B cell (primary cell): Measurements from ENCODE around the gene SLC5A10. TPM values are rescaled to one million over a fixed set of nuclear protein-coding genes. Genes with fewer than 3 reads are reported as not detected.

Experiments
- ATAC-seq: fragments of 200-7000 bp; cut with Tn5 transposase; one replicate; pipeline ENCODE4 v1.10.0; 2021; ENCODE audit warnings: low read depth, mild to moderate bottlenecking, moderate number of reproducible peaks, moderate library complexity
- CTCF ChIA-PET: fragments of 350-600 bp; sonication (Branson Sonifier 250); formaldehyde crosslinking; loops from one replicate; lab custom pipeline; 2021; ENCODE audit warnings: antibody characterized with exemption, inconsistent platforms; lab: Charles Lee
- POLR2A ChIA-PET: fragments of 350-600 bp; sonication (Branson Sonifier 250); formaldehyde crosslinking; loops from one replicate; lab custom pipeline; 2021; ENCODE audit warnings: antibody characterized with exemption; lab: Charles Lee
- DNase-seq: peaks from one replicate; pipeline ENCODE4 v3.0.0; 2013
- H2AFZ ChIP-seq: 2 replicates; pipeline ENCODE4 v1.6.1; 2012; ENCODE audit warnings: mild to moderate bottlenecking, low read depth, low read length; ENCODE audit not compliant: insufficient read depth, poor library complexity, severe bottlenecking
- H3K27ac ChIP-seq, 2 donors: 1 replicate in 1 of 2; 2 replicates in 1 of 2; pipeline ENCODE4 v1.5.1; 2012 to 2013; ENCODE audit warnings: low read length in 2 of 2, mild to moderate bottlenecking in 2 of 2, moderate library complexity in 1 of 2
- H3K27me3 ChIP-seq, 4 experiments: fragments of 200-600 bp in 1 of 4; sonication (generic) in 1 of 4; replicated peaks in 1 of 4; 1 replicate in 2 of 4; 2 replicates in 2 of 4; pipeline versions ENCODE4 v1.6.1 to v1.7.0; 2013 to 2016; ENCODE audit warnings: low read length in 3 of 4, mild to moderate bottlenecking in 2 of 4, mixed read lengths in 1 of 4, moderate library complexity in 1 of 4; ENCODE audit not compliant: insufficient read depth in 4 of 4, control insufficient read depth in 3 of 4; ENCODE audit errors: control extremely low read depth in 1 of 4
- H3K36me3 ChIP-seq, 2 experiments: replicated peaks in 1 of 2; 1 replicate in 1 of 2; 2 replicates in 1 of 2; pipeline versions ENCODE4 v1.6.1 to v1.7.1; 2013; ENCODE audit warnings: low read length in 1 of 2; ENCODE audit not compliant: insufficient read depth in 2 of 2, control insufficient read depth in 1 of 2; ENCODE audit errors: control extremely low read depth in 1 of 2, extremely low read depth in 1 of 2
- H3K4me1 ChIP-seq, 2 donors: fragments of 200-600 bp in 1 of 2; sonication (generic) in 1 of 2; 1 replicate in 1 of 2; 2 replicates in 1 of 2; pipeline versions ENCODE4 v1.5.1 to v1.6.1; 2013 to 2017; ENCODE audit warnings: low read length in 2 of 2; ENCODE audit not compliant: control insufficient read depth in 2 of 2, insufficient read depth in 2 of 2
- H3K4me2 ChIP-seq: replicated peaks from 2 replicates; pipeline ENCODE3; 2012; ENCODE audit warnings: mild to moderate bottlenecking, low read depth, low read length; ENCODE audit not compliant: poor library complexity, severe bottlenecking
- H3K4me3 ChIP-seq, 5 experiments: fragments of 200-600 bp in 1 of 5; sonication (generic) in 1 of 5; 1 replicate in 3 of 5; 2 replicates in 2 of 5; pipeline versions ENCODE4 v1.5.1 to v1.7.0; 2011 to 2016; ENCODE audit warnings: low read length in 4 of 5, mild to moderate bottlenecking in 4 of 5, low read depth in 2 of 5, control low read depth in 1 of 5, moderate library complexity in 1 of 5; ENCODE audit not compliant: insufficient read depth in 1 of 5; ENCODE audit errors: control extremely low read depth in 1 of 5, extremely low read depth in 1 of 5
- H3K79me2 ChIP-seq: fragments of 200-600 bp; sonication (generic); one replicate; pipeline ENCODE4 v1.6.0; 2016; ENCODE audit warnings: low read length; ENCODE audit not compliant: control insufficient read depth, insufficient read depth
- H3K9ac ChIP-seq: fragments of 200-600 bp; sonication (generic); 2 replicates; pipeline ENCODE4 v1.6.1; 2017; ENCODE audit warnings: mild to moderate bottlenecking, low read length, moderate library complexity
- H3K9me3 ChIP-seq, 3 donors: one replicate each; pipeline versions ENCODE4 v1.6.1 to v1.7.1; 2013; ENCODE audit warnings: low read length in 2 of 3; ENCODE audit not compliant: control insufficient read depth in 2 of 3, insufficient read depth in 1 of 3; ENCODE audit errors: control extremely low read depth in 1 of 3
- H4K20me1 ChIP-seq: 2 replicates; pipeline ENCODE4 v1.6.0; 2012; ENCODE audit warnings: mild to moderate bottlenecking, low read length; ENCODE audit not compliant: insufficient read depth, control insufficient read depth, poor library complexity, severe bottlenecking
- H3K27ac Mint-ChIP-seq: one replicate; pipeline ENCODE4 v1.8.0; 2021; ENCODE audit warnings: mixed read lengths
- H3K27me3 Mint-ChIP-seq: one replicate; pipeline ENCODE4 v1.8.0; 2021; ENCODE audit warnings: mixed read lengths
- H3K4me1 Mint-ChIP-seq: one replicate; pipeline ENCODE4 v1.8.0; 2021; ENCODE audit warnings: mixed read lengths
- H3K4me3 Mint-ChIP-seq: one replicate; pipeline ENCODE4 v1.8.0; 2021; ENCODE audit warnings: mixed read lengths
- H3K9me3 Mint-ChIP-seq: one replicate; pipeline ENCODE4 v1.8.0; 2022; ENCODE audit warnings: mixed read lengths; ENCODE audit not compliant: insufficient read depth
- EZH2 ChIP-seq: IDR thresholded peaks from 2 replicates; pipeline ENCODE4 v1.6.1; 2012; ENCODE audit warnings: borderline replicate concordance, low read depth, mild to moderate bottlenecking, moderate library complexity, low read length; ENCODE audit not compliant: insufficient read depth, poor library complexity, severe bottlenecking
- WGBS: methylation state at CpG from one replicate; pipeline ENCODE4 v1.1.5; 2013; ENCODE audit warnings: missing lambda C conversion rate; ENCODE audit not compliant: insufficient coverage; 5-methylcytosine and 5-hydroxymethylcytosine counted together
- intact Hi-C: fragments of 100-400 bp; cut with micrococcal nuclease; formaldehyde crosslinking; loops from one replicate; pipeline ENCODE4 v1.10.0; 2022
- polyA plus RNA-seq: library from polyadenylated mRNA; depleted of rRNA; stranded (reverse); fragments of >200 nt; gene quantifications from 2 replicates; pipeline ENCODE4 v1.2.3, GENCODE V29; 2012
- total RNA-seq, 2 donors: library from RNA; stranded (reverse); fragments of 120-200 nt in 1 of 2; gene quantifications; 1 replicate in 1 of 2; 2 replicates in 1 of 2; pipeline versions ENCODE4 v1.2.3 to v1.2.4, GENCODE V29; 2013 to 2022
- TF ChIP-seq, protein P1 (sequence below): fragments of 200-600 bp; IDR thresholded peaks from one replicate; pipeline ENCODE4 v1.8.0; 2022; ENCODE audit warnings: antibody characterized with exemption, mild to moderate bottlenecking

The SLC5A10 gene
- total and polyA plus RNA-seq, 2 donors (not counting 1 experiment from before 2014, with no cell fraction given): not detected

DNA sequence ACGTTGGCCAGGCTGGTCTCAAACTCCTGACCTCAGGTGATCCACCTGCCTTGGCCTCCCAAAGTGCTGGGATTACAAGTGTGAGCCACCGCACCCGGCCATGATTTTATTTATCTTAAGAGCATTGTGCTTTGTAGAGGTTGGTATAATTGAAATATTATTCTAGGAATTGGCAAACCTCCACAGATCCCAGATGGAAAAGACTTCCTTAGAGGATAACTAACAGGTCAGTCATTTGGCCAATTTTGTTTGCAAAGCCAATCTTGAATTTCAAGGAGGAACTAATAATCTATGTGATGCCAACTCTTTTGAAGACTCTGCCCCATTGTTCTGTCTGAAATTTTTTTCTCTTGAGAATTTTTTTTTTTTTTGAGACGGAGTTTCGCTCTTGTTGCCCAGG lies 46.7 kb upstream of the SLC5A10 start:
- no peaks in the 10 kb centered on the region for H3K27me3 Mint-ChIP-seq
- no peak overlapping the region for H3K9ac ChIP-seq
- POLR2A ChIA-PET: no interaction called here
- no peak overlapping the region for H3K4me3 ChIP-seq
- no peak for DNase-seq
- H3K9me3 ChIP-seq: no peaks in the 10 kb centered on the region
- TF ChIP-seq, protein P1, sequence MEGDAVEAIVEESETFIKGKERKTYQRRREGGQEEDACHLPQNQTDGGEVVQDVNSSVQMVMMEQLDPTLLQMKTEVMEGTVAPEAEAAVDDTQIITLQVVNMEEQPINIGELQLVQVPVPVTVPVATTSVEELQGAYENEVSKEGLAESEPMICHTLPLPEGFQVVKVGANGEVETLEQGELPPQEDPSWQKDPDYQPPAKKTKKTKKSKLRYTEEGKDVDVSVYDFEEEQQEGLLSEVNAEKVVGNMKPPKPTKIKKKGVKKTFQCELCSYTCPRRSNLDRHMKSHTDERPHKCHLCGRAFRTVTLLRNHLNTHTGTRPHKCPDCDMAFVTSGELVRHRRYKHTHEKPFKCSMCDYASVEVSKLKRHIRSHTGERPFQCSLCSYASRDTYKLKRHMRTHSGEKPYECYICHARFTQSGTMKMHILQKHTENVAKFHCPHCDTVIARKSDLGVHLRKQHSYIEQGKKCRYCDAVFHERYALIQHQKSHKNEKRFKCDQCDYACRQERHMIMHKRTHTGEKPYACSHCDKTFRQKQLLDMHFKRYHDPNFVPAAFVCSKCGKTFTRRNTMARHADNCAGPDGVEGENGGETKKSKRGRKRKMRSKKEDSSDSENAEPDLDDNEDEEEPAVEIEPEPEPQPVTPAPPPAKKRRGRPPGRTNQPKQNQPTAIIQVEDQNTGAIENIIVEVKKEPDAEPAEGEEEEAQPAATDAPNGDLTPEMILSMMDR: no peak
- H3K9me3 Mint-ChIP-seq: no peaks in the 10 kb centered on the region
- peaks cover 9% of the 10 kb centered on the region for H4K20me1 ChIP-seq
- no peak overlapping the region for H3K27ac Mint-ChIP-seq
- intact Hi-C loops: loop anchor here (10.0 kb wide), 1 partner anchor 50 kb away; the partner anchor contains the start of gene PRPSAP2
- peaks cover 33% of the 10 kb centered on the region for H3K4me1 Mint-ChIP-seq
- CTCF ChIA-PET: no interaction called here
- H3K27ac ChIP-seq: no peak overlapping the region
- 100% methylated on average over 2 of the region's 5 CpGs for WGBS
- H3K4me2 ChIP-seq: no peak overlapping the region
- ATAC-seq: no peak
- H3K4me1 ChIP-seq: peaks cover 23 to 28% of the 10 kb centered on the region in 2 donors
- H2AFZ ChIP-seq: no peak overlapping the region
- peaks cover 2 to 16% of the 10 kb centered on the region in 2 experiments for H3K36me3 ChIP-seq
- peaks cover 36% of the 10 kb centered on the region for H3K79me2 ChIP-seq
- H3K27me3 ChIP-seq: no peaks in the 10 kb centered on the region
- H3K4me3 Mint-ChIP-seq: no peak overlapping the region

DNA sequence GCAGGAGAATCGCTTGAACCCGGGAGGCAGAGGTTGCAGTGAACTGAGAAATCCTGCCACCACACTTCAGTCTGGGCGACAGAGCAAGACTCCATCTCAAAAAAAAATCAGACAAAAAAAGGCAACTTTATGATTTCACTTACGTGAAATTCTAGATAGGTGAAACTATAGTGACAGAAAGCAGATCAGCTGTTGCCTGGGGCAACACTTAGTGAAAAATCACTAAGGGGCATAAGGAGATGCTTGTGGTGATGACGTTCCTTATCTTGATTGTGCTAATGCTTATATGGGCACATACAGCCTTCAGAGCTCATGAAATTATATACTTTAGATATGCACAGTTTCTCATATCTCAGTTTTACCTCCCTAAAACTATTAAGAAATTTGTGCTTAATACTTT lies 41.6 kb upstream of the SLC5A10 start:
- CTCF ChIA-PET: no interaction called here

More for the DNA sequence above, 41.6 kb upstream of the SLC5A10 start:
- no peaks in the 10 kb centered on the region for H4K20me1 ChIP-seq
- H2AFZ ChIP-seq: no peak overlapping the region
- TF ChIP-seq, protein P1: no peak
- TF ChIP-seq EZH2: no peak
- Mint-ChIP-seq H3K27ac (no peak overlapping the region), H3K9me3 (no peaks in the 10 kb centered on the region), H3K4me3 (no peak overlapping the region), H3K27me3 (no peaks in the 10 kb centered on the region), H3K4me1 (peaks cover 5% of the 10 kb centered on the region)
- WGBS: 20% methylated on average over 1 of the region's 5 CpGs
- H3K9ac ChIP-seq: no peak overlapping the region
- H3K4me1 ChIP-seq: no peaks in the 10 kb centered on the region
- no peaks in the 10 kb centered on the region for H3K27me3 ChIP-seq
- H3K4me3 ChIP-seq: no peak overlapping the region
- H3K27ac ChIP-seq: no peak overlapping the region
- no peaks in the 10 kb centered on the region for H3K9me3 ChIP-seq
- peaks cover 26% of the 10 kb centered on the region for H3K79me2 ChIP-seq
- peaks cover 3 to 37% of the 10 kb centered on the region in 2 experiments for H3K36me3 ChIP-seq
- DNase-seq: no peak
- POLR2A ChIA-PET: no interaction called here
- H3K4me2 ChIP-seq: no peak overlapping the region
- no peak for ATAC-seq
- intact Hi-C loops: no loop called here
